Ishikawa (cell line): ENCODE measurements around the gene NLGN1.

Experiments
- CEBPB ChIP-seq: IDR thresholded peaks from 2 replicates; pipeline ENCODE4 v1.6.1; 2012
- CREB1 ChIP-seq: IDR thresholded peaks from 2 replicates; pipeline ENCODE4 v1.6.1; 2012; ENCODE audit warnings: low read depth
- EP300 ChIP-seq: IDR thresholded peaks from 2 replicates; pipeline ENCODE4 v1.6.1; 2012; ENCODE audit warnings: borderline replicate concordance
- NFIC ChIP-seq: IDR thresholded peaks from 2 replicates; pipeline ENCODE4 v1.6.1; 2012
- RAD21 ChIP-seq: IDR thresholded peaks from 2 replicates; pipeline ENCODE4 v1.6.1; 2012; ENCODE audit warnings: low read depth
- YY1 ChIP-seq: IDR thresholded peaks from 2 replicates; pipeline ENCODE4 v1.6.1; 2012; ENCODE audit warnings: low read depth
- TF ChIP-seq, protein P1 (sequence below): IDR thresholded peaks from 2 replicates; pipeline ENCODE4 v1.6.1; 2012; ENCODE audit warnings: low read depth, mild to moderate bottlenecking
- TF ChIP-seq, protein P2 (sequence below): IDR thresholded peaks from 2 replicates; pipeline ENCODE4 v1.6.1; 2012

DNA sequence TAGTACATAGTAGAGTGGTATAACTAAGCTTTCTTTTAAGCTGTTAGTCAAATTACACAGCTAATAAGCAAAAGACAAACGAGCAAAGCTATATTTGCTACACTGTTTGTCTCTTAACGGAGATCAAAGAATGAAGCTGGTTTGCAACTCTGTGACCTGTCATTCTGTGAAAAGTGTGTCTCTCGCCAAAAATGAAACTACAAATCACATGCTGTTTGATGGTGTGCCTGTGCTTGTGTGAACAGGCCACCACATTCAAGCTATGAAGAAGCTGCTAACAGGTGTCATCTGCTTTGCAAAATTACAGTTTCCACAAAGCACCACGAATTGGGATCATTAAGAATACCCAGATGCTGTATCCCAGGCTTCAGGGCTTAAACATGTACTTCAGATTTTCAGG, 793.8 kb downstream of the NLGN1 start:
- TF ChIP-seq YY1: no peak
- no peak for TF ChIP-seq NFIC
- TF ChIP-seq CEBPB: no peak
- TF ChIP-seq EP300: no peak
- TF ChIP-seq RAD21: no peak
- no peak; the same call in 1 of the 2 replicates for TF ChIP-seq CREB1
- TF ChIP-seq, protein P1, sequence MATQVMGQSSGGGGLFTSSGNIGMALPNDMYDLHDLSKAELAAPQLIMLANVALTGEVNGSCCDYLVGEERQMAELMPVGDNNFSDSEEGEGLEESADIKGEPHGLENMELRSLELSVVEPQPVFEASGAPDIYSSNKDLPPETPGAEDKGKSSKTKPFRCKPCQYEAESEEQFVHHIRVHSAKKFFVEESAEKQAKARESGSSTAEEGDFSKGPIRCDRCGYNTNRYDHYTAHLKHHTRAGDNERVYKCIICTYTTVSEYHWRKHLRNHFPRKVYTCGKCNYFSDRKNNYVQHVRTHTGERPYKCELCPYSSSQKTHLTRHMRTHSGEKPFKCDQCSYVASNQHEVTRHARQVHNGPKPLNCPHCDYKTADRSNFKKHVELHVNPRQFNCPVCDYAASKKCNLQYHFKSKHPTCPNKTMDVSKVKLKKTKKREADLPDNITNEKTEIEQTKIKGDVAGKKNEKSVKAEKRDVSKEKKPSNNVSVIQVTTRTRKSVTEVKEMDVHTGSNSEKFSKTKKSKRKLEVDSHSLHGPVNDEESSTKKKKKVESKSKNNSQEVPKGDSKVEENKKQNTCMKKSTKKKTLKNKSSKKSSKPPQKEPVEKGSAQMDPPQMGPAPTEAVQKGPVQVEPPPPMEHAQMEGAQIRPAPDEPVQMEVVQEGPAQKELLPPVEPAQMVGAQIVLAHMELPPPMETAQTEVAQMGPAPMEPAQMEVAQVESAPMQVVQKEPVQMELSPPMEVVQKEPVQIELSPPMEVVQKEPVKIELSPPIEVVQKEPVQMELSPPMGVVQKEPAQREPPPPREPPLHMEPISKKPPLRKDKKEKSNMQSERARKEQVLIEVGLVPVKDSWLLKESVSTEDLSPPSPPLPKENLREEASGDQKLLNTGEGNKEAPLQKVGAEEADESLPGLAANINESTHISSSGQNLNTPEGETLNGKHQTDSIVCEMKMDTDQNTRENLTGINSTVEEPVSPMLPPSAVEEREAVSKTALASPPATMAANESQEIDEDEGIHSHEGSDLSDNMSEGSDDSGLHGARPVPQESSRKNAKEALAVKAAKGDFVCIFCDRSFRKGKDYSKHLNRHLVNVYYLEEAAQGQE: no peak
- TF ChIP-seq, protein P2, sequence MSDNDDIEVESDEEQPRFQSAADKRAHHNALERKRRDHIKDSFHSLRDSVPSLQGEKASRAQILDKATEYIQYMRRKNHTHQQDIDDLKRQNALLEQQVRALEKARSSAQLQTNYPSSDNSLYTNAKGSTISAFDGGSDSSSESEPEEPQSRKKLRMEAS: no peak
